IMR-90 (cell line): ENCODE measurements around the gene KCNK18. TPM values are rescaled to one million over a fixed set of nuclear protein-coding genes. Genes with fewer than 3 reads are reported as not detected.

Source experiments
- BHLHE40 ChIP-seq: fragments of 150-350 bp; IDR thresholded peaks from 2 replicates; pipeline ENCODE4 v1.6.1; 2016; ENCODE audit warnings: mild to moderate bottlenecking, low read depth, low read length
- CTCF ChIP-seq: conservative IDR thresholded peaks from 2 replicates; pipeline ENCODE4 v1.5.1; 2012; ENCODE audit warnings: mild to moderate bottlenecking, low read depth, low read length, improper control_type of control experiment
- MAZ ChIP-seq: IDR thresholded peaks from 2 replicates; pipeline ENCODE4 v1.6.1; 2012; ENCODE audit warnings: low read depth, mild to moderate bottlenecking, low read length, improper control_type of control experiment, moderate library complexity, borderline replicate concordance
- polyA plus RNA-seq, 3 experiments: library from polyadenylated mRNA; depleted of rRNA; stranded (reverse); fragments of >200 nt; gene quantifications; 2 replicates each; pipeline ENCODE4 v1.2.3, GENCODE V29; 2012; ENCODE audit warnings: low replicate concordance in 1 of 3
- total RNA-seq: library from RNA; depleted of rRNA; stranded (reverse); fragments of >200 nt; gene quantifications from 2 replicates; pipeline ENCODE4 v1.2.3, GENCODE V29; 2012

The KCNK18 gene
- total and polyA plus RNA-seq, 2 of the 4 experiments (the other 2 are of a cell fraction) = not detected

GRCh38 chr10:117163061-117163953 is 34.0 kb upstream of the KCNK18 start (continued):
- no peak for TF ChIP-seq BHLHE40
- no peak for TF ChIP-seq MAZ
- TF ChIP-seq CTCF = no peak
